Posterior vena cava (tissue), 2 donors: ENCODE measurements around the gene CRIM1. TPM values are rescaled to one million over a fixed set of nuclear protein-coding genes. Genes with fewer than 3 reads are reported as not detected.

ENCODE experiments used
- DNase-seq: peaks from one replicate; pipeline ENCODE4 v3.0.0-alpha.2; 2020; ENCODE audit warnings: low spot score
- intact Hi-C, 2 donors: fragments of 100-400 bp; cut with DNase I; formaldehyde crosslinking; loops; one replicate each; pipeline versions ENCODE4 v1.14.1 to v1.14.2; 2022 to 2023
- total RNA-seq, 2 donors: library from RNA; stranded (reverse); fragmentation: NEBNext Ultra II Directional; extraction: Animal tissue kit (Norgen Biotek cat#: 25700); gene quantifications; one replicate each; pipeline ENCODE4 v1.2.1, GENCODE V29; 2021
- donor health status: DM: yes; HTN: yes; CAD: no.
- donor health status: DM: yes; HTN: yes; CAD: no.

The CRIM1 gene
- total RNA-seq, 2 donors from 2014 or later: 103 to 143 TPM

DNA sequence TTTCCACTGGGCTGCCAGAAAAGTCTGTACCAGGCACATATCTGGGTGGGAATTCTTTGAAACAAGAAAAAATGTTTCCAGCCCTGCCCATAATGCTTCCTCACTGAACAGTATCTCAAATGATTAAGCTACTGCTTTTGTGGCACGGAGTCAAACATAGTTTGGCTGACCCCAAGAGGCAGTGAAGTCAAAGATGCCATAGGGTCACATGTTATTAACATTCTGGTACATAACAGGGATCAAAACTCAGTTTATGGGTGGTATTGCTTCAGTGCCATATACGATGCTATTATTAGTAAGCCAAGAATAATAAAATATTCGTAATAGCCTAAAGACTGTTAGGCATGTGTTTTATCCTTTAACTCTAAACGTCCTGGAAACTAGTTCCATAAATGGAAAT lies 129.9 kb downstream of the CRIM1 start:
- intact Hi-C loops: no loop called here
- DNase-seq: no peak

DNA sequence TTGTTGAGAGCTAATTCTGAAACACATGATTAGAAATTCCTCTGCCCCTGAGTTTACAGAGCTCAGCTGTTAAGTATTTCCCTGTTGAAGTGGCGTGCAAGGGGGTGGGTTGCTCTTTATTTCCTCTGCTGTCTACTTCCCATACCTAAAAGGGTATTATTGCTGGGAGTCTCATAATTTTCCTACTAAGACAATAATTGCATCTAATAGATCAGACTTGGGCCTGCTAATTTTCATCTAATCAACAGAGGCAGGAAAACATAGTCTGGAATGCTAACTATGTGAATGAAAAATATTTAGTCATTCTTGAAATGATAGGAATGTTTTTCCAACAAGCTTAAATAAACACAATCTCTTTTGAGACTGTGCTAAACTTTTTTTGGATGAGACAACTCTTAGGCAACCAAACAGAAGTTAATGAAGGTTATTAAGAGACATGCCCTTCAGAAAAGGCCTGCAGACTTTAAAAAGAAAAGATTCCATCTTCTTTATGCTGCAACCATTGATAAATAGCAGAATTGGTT lies 131.0 kb downstream of the CRIM1 start:
- intact Hi-C loops: no loop called here
- DNase-seq: no peak

DNA sequence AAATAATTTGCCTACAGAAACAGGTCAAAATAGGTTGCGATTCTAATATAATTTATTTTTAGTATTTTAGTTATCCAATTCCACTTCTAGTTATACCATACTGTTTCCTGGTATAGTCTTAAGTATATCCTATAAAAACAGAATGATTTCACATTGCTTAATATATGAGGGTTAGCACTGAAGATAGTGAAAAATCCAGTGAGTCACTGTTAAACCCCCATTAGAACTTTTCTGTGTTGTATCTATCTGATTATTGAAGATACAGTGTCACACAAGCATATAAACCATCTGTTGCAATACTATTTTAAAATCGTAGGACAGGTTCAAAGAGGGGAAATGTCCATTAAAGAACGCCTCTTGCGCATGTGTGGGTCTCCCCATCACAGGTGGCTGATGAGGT lies 132.4 kb downstream of the CRIM1 start:
- DNase-seq: no peak
- intact Hi-C loops: no loop called here

DNA sequence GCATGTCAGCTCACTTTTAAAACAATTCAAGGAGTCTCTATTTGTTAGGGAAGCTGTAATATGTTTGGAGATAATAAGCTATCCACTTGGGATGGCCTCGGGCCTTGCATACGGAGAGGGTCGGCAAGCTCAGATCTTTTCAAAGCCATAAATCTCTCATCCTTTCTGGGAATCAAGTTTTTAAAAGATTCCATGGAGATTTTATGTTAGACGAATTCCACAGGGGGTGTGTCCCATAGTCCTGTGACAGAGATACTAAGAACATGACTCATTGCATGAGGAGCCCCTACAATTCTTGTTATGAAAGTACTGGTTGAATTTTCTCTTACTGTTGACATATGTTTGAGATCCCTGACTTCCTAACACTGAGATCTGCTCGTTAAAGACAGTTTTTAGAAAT lies 133.7 kb downstream of the CRIM1 start:
- no peak for DNase-seq
- intact Hi-C loops: no loop called here

DNA sequence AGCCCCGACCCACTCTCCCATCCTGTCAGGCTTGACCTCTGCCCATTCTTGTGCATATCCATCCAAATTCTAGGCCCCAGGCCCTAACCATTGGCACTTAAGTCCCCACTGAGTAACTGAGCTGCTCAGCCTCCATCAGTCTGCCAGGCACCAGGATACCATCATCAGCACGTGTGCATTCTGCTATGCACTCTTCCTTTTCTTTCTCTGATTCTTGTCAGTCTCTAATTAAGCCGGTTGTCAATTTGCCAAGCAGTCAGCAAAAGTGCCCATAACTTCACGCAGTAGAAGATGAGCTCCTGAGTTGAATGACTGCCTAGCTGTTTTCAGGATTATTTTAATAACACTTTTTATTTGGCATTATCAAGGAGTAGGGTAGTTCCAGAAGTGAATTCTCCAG lies 135.2 kb downstream of the CRIM1 start:
- no peak for DNase-seq
- intact Hi-C loops: no loop called here

DNA sequence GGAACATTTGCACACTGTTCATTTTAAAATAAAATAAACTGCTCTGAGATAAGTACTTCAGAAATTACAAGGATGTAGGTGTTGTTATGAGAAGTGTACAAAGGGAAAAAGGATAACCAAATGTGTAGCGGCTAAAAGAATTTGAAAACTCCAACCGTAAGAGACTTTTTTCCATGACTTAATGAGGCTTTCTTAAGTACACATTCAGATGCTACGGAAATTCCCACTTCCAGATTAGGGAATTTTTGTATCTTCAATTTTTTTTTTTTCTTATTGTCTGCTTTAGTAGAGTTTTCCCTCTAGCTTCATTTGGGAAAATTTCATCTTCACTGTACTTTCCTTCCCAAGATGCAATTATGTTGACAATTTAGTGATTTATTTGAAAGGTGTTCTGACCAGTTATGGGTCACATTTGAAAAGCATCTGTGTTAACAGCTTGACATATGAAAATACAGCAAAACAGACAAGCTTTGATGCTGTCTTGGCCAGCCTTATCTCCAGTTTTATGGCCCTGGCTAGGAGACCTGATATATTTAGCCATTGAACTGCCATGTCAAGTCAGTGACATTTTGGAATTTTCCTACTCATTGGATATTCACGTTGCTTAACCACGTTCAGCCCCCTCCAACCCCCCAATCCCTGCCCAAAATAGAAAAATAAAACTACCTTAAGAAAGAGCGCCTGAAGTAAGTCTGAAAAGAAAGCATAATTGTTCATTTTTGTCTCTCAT lies 136.8 kb downstream of the CRIM1 start:
- intact Hi-C loops: no loop called here
- no peak for DNase-seq

DNA sequence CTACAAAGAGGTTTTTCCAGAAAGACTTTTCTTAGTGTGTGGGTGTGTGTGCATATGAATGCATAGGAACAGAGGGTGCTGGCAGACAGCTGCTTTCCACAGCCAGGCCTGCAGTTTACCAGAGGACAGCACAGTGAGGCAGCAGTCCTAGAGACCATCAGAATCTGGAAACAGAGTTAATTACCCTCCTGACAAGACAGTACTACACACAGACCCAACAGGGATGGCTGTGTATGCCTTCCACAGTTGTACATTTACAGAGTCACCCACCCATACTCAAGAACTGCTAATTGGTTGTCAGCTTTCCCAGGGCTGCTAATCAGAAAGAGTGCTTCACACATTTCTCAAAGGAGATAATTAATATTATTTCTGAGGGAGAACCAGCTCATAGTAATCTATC lies 137.7 kb downstream of the CRIM1 start:
- DNase-seq: no peak
- intact Hi-C loops: no loop called here

DNA sequence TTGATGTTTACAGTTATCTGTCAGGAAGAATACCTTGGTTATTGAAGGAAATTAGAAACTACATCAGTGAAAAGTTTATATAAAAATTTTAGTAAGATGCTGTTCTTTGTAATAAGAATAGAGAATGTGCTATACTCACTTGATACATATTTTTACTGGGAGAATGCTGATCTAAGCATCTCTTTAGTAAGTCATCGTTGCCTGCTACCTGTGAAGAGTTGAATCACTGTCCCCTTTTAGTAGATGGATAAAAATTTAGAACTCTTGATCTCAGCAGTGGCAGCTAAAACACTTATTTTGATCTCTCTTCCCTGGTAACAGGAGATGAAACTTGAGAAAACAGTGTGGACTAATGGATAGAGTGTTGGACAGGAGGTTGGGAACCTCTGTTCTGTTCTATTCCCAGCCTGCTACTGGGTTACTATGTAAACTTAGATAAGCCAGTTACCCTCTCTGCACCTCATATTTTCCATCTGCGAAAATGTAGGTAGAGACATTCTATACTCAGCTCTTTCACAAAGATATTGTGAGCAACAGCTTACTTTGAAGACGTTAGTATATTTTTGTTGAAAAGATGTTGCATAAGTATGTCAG lies 142.1 kb downstream of the CRIM1 start:
- DNase-seq: no peak
- intact Hi-C loops: no loop called here

DNA sequence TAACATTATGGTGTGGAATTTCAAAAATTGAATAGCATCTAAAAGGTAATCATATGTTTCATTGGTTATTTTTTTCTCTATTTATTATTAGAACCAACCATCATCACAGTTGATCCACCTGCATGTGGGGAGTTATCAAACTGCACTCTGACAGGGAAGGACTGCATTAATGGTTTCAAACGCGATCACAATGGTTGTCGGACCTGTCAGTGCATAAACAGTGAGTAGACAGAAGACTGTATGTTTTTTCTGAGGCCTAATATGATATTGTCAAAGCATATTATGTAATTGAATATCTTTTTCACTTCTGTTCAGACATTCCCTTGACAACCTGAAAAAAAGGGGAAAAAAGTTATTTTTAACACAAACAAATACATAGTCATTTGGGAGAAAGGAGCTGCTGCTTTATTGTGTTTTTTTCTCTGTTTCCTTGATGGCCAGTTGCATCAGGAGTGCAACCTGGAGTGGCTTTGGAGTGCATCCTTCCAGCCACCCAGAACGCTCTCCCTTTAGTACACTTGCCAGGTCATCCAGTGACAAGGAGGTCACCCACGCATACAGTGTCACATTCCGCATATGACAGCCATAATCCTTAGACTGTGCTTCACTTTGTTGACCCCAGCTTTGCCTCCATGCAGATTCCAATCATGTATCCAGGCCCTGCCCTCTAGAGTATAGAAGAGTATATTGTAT lies 143.7 kb downstream of the CRIM1 start:
- no peak for DNase-seq
- intact Hi-C loops: no loop called here

DNA sequence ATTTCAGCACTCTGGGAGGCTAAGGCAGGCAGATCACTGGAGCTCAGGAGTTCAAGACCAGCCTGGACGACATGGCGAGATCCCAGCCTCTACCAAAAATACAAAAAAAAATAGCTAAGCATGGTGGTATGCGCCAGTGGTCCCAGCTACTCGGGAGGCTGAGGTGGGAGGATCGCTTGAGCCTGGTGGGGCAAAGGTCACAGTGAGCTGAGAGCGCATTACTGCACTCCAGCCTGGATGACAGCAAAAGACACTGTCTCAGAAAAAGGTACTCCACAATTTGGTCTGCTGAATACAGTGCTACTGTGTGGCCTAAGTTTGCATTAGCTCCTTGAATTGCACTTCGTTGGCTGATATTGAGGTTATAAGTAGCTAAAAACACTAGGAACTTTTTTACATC lies 144.5 kb downstream of the CRIM1 start:
- intact Hi-C loops: no loop called here
- DNase-seq: no peak

DNA sequence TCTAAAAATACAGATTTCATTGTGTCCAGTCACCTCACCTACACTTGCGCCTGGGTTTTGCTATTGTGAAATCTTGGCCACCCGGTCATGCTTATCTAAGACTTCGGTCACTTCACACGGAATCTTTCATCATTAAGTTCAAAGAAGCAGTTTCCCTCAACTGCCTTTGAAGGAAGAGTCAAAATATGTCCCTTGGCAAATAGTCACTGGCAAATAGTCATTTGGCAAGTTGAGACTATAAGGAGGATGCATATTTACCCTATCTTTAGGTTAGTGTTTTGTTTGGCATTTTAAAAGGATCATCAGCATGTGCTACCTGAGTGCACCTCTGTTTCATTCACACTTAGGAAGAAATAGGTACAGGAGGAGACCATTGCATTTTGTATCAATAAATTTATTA lies 146.5 kb downstream of the CRIM1 start:
- no peak for DNase-seq
- intact Hi-C loops: no loop called here

DNA sequence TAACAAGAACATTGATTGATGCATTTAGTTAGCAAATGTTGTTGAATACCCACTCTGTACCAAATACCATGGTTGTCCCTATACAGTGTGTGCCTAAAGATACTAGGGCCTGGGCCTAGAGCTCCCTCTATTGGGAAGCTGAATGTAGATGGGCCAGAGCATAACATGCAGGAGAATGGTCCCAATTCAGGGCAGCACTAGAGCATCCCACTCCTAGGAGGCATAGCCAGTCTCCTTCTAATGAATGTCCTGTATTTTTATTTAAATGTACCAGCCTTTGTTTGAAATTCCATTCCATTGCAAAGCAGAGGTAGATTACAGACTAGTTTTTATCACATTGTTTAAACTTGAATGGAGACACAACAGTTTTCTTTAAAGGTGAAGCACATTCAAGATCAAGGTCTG lies 151.8 kb downstream of the CRIM1 start:
- intact Hi-C loops: no loop called here
- DNase-seq: no peak

DNA sequence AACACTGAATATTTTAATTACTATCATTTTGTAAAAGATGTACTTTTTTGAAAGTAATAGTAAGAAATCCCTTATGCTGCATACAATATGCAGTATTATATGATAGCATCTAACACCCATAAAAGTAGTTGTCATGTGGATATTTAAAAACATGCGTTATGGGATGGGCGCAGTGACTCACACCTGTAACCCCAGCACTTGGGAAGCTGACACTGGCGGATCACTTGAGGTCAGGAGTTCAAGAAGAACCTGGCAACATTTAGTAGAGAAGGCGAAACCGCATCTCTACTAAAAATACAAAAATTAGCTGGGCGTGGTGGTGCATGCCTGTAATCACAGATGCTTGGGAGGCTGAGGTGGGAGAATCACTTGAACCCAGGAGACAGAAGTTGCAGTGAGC lies 153.5 kb downstream of the CRIM1 start:
- intact Hi-C loops: no loop called here
- no peak for DNase-seq

DNA sequence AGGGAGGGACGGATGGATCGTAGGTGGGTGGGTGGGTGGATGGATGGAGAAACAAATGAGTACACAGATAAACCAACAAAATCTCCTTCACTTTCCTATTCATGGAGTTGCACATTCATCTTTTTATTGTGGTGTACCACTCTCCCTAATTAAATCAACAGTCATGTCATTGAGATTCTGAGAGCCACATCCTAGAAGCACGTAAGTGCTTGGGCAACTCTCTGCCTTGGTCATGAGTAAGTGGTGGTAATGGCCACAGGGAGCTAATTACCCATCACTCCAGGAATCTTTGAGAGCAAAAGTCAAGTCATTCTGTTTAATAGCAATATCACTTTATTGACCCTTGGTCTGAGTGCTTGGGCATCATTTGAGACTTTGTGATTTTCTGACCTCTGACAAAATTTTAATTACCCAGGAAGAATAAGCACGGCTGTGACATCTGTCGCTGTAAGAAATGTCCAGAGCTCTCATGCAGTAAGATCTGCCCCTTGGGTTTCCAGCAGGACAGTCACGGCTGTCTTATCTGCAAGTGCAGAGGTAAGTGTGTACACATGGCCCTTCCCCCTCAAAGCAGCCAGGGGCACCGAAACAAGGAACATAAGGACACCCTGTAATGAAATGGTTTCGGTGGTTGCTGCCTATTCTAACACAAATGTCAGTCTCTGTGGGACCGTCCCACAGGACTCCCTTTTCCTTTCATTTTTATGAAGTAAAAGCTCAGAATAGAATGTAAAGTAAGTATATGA lies 156.5 kb downstream of the CRIM1 start:
- no peak for DNase-seq
- intact Hi-C loops: loop anchor here in 1 of 2 donors (5.0 kb wide), 1 partner anchor 285 kb away; no protein-coding TSS in a partner anchor

DNA sequence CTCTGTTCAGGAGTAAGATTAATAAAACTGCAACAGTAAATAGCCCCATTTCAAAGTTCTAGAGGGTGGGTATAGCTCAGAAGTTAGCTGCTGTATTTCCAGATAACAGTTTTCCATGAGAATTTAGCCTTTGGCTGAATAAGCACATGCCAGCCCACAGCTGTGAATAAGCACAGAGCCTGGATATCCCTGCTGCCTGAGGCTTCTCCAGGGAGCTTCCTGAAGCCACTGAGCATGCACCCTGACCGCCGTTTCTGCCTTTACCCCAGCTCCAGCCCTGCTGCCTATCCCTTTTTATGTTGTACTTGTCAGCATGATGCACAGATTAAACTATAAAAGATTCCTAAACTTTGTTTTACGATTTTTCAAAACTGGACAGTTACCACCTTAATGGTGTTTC lies 157.1 kb downstream of the CRIM1 start:
- DNase-seq: no peak
- intact Hi-C loops: loop anchor here in 1 of 2 donors (5.0 kb wide), 1 partner anchor 285 kb away; no protein-coding TSS in a partner anchor

DNA sequence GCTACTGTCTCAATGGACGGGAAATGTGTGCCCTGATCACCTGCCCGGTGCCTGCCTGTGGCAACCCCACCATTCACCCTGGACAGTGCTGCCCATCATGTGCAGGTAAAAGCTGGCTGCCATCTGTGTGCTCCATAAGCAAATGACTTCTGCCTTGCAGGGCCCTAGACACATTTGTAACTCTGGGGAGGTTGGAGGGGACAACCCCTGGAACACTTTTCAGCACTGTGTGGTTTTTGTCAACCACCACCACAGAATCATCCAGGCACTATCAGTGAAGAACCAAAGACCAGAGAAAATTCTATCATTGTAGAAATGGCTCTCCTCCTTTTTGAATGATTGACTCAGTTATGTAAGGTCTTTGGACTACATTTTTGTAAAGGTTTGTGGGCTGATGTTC lies 158.1 kb downstream of the CRIM1 start:
- intact Hi-C loops: loop anchor here in 1 of 2 donors (5.0 kb wide), 1 partner anchor 286 kb away; no protein-coding TSS in a partner anchor

DNA sequence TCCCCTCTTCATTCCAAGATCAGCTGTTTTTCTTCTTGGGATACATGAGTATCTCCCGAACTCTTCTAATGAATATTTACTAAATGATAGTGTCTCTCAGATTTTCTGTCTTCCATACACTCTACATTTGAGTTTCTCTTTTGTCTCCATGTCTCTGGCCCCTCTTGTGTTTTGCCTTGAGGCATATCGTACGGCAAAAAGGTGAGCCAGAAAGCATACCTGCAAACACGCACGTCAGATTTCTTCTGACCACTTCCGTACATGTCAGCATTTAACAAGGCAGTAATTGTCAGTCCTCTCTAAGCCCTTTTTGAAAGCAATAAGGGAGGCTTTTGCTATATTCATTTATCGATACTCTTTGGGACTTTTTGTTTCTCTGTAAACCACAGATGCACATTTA lies 160.0 kb downstream of the CRIM1 start:
- DNase-seq: no peak
- intact Hi-C loops: no loop called here

More for the DNA sequence above, 158.1 kb downstream of the CRIM1 start:
- DNase-seq: no peak

DNA sequence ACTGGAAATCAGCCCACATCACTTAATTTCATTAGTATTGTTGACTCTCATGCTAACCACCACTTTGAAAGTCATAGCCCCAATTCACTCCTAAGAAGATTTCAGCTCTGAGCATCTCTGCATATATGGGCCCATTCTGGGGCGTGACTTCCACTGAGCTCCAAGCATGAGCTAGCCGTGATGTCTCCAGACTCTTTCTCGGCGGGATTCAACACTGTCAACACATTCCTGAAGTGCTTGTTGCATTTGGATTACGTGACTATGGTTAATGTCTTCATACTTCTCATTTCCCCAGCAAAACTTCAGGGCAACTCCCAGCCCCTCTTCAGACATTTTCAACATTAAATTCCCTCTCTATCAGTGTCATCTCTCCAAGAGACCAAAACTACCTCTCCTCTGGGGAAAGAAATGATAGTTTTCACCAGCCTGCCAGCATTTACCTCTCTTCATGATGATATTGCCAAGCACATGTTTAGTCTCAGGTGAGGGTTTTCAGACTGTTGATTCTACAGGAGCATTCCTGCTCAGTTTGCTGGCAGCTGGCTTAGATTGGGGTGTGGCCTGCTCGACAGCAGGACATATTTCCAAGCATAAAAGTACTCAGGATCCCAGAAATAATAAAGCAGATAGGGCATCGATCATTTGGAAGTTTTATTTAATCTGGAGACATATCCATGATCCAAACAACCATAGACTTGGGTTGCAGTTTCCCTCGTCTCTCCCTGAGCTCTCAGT lies 160.7 kb downstream of the CRIM1 start:
- no peak for DNase-seq
- intact Hi-C loops: no loop called here

DNA sequence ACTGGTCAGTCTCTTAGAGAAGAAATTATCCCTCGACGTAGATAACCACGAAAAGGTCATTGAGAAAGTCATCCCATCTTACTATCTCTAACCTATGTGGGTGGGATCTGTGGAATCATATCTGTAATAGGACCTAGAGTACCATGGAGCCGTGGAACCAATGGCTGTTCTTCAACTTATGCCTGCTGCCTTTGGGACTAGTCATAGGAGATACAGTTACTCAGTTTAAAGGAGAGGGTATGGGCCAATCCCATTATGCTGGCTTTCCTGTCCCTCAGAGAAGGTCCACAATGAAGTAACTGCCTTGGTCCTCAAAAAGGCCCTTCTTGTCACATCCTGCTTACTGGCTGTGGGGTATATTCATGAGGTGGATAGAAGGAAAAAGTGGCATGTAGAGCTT lies 164.9 kb downstream of the CRIM1 start:
- no peak for DNase-seq
- intact Hi-C loops: no loop called here
